Stimulated activated CD4-positive, alpha-beta T cell treated with anti-CD3 and anti-CD28 coated beads, Interleukin-1b, Interleukin-23, amount 100 ng/mL, for 48 hours (primary cell): ENCODE measurements around the gene DCLK1.
"Not testable (repeated sequence)": the region's sequence is repeated elsewhere in the genome, so short reads cannot be mapped to it uniquely, and the experiment has no call there.

Source experiments
- DNase-seq: peaks from one replicate; pipeline ENCODE4 v3.0.0-alpha.2; 2020

The DCLK1 gene

DNA sequence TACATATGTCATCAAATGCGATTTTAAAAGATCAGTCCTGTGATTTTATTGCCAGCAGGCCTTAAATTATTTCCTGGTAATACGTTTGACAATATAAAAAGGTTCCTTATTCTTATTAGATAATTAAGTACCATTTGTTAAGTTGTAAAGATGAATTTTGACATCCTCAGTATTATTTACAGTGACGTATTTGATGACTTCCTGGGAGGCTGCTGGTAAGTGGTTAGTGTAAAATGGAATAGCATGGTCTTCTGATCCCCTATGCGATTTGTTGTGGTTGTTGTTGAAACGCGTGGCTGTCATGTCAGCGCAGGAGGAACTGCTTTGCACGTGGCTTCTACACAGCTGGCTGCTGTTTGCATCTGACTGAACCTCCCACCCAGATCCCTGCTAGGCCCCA is 99.7 kb downstream of the DCLK1 start:
- no peak for DNase-seq

- DNase-seq = no peak
Measured at GRCh38 chr13:36030670-36031331, 100.4 kb downstream of the DCLK1 start.

GRCh38 chr13:36029166-36029565 is 102.0 kb downstream of the DCLK1 start:
- DNase-seq = no peak

GRCh38 chr13:36028359-36029025 is 102.7 kb downstream of the DCLK1 start:
- no peak for DNase-seq

- DNase-seq = no peak
Measured at GRCh38 chr13:36026531-36026930, 104.7 kb downstream of the DCLK1 start.

GRCh38 chr13:36014763-36015162 is 116.4 kb downstream of the DCLK1 start:
- DNase-seq = no peak

DNA sequence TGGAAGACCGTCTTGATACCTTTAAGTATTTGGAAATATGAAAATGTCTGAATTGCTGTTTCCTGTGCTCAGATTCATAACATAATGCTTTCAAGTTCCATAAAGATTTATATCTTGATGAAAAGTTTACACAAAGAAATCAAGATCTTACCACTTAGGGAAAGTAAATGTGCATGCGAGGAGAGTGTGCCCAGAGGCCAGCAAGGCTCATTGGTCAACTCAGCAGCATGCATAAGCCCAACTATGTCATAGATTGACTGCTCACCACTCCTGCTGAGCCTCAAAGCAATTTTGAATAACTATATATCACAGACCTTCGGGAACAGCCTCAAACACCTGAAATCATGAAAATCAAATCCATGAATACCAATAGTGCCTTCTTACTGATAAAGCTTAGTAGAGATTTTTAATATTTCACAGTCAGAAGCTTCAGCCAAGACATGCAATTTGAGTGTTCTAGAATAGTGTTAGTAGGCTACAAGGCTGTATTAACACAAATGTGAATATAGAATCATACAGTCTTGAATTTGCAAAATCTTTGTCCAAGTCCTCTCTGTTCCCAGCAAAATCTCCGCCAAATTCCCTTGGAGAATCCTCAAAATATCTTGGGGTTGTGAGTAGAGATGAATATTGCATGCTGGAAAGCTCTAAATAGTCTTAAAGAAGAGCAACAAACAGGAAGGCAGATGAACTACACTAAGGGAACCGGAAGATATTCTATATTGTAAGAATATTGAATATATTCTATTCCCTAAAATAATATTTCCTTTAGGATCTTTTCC is 124.1 kb downstream of the DCLK1 start:
- DNase-seq = no peak

DNA sequence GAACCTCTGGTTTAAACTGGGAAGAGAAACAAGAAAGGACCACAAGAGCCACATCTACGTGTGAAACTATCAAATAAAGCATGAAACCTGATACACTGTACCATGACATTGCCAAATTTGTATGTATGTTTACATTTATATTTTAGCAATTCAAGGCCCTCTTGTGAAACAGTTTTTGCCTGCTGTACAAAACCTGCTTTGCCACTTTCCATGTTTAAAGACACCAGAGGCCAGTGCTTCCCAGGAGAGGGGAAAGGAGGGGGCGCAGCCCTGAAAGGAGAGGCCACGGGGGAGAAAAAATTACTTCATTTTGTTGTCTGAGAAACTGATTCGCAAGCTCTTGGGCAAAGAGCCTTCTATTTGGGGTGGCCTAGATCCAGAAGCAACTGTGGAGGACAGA is 124.8 kb downstream of the DCLK1 start:
- DNase-seq = no peak

DNA sequence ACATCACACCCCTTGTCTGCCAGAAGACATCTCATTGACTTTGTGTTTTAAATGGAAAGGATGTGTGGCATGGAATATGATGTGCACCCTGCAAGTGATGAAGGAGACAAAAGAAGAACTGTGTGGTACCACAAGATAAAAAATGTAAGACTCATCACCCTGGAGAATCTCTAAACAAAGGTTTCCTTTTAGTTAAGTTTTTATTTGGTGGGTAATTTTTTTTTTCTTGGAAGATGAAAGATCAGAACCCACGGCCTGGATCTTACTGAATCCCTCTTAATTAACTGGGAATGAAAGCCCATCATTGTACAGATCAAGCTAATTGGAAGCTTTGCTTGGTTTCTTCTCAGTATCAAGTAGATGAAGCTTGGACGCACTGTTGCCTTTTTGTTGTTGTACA is 129.6 kb downstream of the DCLK1 start:
- no peak for DNase-seq

- DNase-seq = no peak
Measured at GRCh38 chr13:36000028-36000427, 131.2 kb downstream of the DCLK1 start.

DNA sequence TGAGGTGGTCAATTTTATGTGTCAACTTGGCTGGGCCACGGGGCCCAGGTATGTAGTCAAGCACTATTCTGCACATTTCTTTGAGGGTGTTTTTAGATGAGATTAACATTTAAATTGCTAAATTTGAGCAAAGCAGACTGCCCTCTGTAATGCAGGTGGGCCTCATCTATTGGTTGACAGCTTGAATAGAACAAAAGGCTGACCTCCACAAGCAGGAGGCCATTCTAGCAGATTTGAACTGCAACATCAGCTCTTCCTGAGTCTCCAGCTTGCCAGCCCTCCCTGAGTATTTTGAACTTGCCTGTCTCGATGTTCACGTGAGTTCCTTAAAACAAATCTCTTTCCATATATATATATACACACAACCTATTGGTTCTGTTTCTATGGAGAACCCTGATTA is 134.8 kb downstream of the DCLK1 start:
- DNase-seq = no peak

DNA sequence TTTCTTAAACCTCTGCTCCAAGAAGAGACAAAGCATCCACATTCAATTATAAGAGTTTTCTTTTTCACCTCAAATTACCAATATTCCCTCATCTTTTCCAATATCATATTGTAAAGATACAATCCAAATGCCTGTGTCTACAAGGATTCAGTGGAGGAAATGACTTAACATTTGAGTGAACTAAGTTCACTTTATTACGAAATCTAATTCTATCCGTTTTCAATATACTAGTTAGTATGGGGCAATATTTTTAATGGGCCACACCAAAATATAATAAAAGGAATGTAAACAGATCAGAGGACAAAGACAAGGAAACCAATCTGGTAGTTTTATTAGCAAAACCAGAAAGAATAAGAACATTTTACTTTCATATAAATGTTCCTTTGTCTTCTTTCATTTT is 136.0 kb downstream of the DCLK1 start:
- DNase-seq = no peak

DNA sequence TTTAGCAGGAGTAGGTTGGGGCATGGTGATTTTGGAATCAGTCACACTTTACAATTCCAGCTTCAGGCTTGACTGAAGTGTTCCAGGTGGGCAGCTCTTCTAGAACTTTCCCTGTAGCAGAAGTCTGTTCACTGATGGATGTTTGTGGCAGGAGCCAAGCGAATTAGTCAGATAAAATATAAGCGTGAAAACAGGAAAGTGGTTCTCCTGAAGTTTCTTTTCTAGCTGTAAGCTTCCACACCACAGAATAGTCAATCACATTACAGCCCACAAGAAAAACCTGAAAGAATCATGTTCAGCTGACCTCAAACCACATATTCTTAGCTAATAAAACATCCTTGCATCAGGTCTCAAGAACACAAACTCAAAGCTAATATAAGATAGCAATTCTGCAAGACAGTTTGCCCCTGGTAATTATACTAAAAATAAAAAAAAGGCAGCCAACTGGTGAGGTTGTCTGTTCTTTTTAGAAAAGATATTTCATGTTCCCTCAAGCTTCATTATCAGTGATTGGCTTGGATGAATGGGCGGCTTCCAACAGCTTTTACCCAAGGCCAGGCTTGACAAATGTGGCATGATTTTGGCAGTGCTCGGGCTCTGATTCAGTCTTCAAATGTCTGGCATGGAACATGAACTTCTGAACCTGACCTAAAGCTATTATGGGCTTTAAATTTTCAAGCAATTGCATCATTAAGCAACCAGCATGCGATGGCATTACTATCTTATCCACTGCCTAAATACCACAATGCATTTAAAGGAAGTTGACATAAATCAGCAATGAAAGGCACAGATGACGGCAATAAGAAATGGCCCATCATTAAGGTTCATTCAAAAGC is 136.8 kb downstream of the DCLK1 start:
- no peak for DNase-seq

GRCh38 chr13:35993686-35994085 is 137.5 kb downstream of the DCLK1 start:
- DNase-seq = no peak

- DNase-seq = no peak
Measured at GRCh38 chr13:35992964-35993363, 138.2 kb downstream of the DCLK1 start.

GRCh38 chr13:35990196-35990595 is 141.0 kb downstream of the DCLK1 start:
- no peak for DNase-seq

- no peak for DNase-seq
Measured at GRCh38 chr13:35988648-35989081, 142.5 kb downstream of the DCLK1 start.

- no peak for DNase-seq
Measured at GRCh38 chr13:35987572-35988513, 143.3 kb downstream of the DCLK1 start.

GRCh38 chr13:35984776-35985453 is 146.3 kb downstream of the DCLK1 start:
- no peak for DNase-seq

GRCh38 chr13:35984287-35984686 is 146.9 kb downstream of the DCLK1 start:
- no peak for DNase-seq

DNA sequence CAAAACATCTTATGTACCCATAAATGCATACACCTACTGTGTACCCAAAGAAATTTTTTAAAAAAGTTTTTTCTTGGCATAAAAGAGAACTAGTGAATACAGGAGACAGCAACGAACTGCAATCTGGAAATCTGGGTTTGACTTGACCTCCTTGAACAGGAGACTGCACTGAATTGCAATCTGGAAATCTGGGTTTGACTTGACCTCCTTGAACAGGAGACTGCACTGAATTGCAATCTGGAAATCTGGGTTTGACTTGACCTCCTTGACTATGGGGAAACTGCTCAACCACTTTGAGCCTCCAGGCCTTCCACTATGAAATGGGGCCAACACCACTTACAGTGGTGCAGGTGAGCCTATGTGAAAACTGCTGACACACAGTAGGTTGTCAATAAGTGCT is 147.5 kb downstream of the DCLK1 start:
- DNase-seq = not testable (repeated sequence)
